Measurements from ENCODE around the gene KIF25. TPM values are rescaled to one million over a fixed set of nuclear protein-coding genes. Genes with fewer than 3 reads are reported as not detected.

KIF25 gene
- total RNA-seq, 1 experiment from 2014 or later: not detected

- CTCF ChIA-PET: no interaction called here
- H3K36me3 ChIP-seq (ENCODE audit: low read depth): no peaks in the 10 kb centered on the region
- H3K27me3 ChIP-seq (ENCODE audit: insufficient read depth, low read depth): peaks cover 27% of the 10 kb centered on the region
- TF ChIP-seq CTCF (conservative IDR thresholded peaks at IDR 0.05) (no peak), EZH2 (IDR thresholded peaks at IDR 0.05; ENCODE audit: low read depth) (no peak)
- no peaks in the 10 kb centered on the region for H4K20me1 ChIP-seq (ENCODE audit: insufficient read depth)
- no peaks in the 10 kb centered on the region for H3K9me3 ChIP-seq (ENCODE audit: insufficient read depth, low read depth)
- no TSS peak for BruUV-seq (replicated peaks)
- intact Hi-C loops (cut with micrococcal nuclease; ENCODE audit: unreplicated experiment): no loop called here
- no peaks in the 10 kb centered on the region for H3F3A ChIP-seq (ENCODE audit: insufficient read depth, low read depth)
- no peak for DNase-seq
- H2AFZ ChIP-seq: no peak overlapping the region
- POLR2A ChIA-PET (ENCODE audit: unreplicated experiment): no interaction called here
- H3K79me2 ChIP-seq (ENCODE audit: low read depth): no peaks in the 10 kb centered on the region
- no peak overlapping the region for H3K4me2 ChIP-seq
- H3K27ac ChIP-seq: no peak overlapping the region
- no peaks in the 10 kb centered on the region for H3K9me2 ChIP-seq (ENCODE audit: insufficient read depth)
- H3K4me3 ChIP-seq: no peak overlapping the region
- no peaks in the 10 kb centered on the region for H3K4me1 ChIP-seq (replicated peaks; ENCODE audit: insufficient read depth)
Observed at GRCh38 chr6:168046696-168047095, 49.2 kb downstream of the KIF25 start.

DNA sequence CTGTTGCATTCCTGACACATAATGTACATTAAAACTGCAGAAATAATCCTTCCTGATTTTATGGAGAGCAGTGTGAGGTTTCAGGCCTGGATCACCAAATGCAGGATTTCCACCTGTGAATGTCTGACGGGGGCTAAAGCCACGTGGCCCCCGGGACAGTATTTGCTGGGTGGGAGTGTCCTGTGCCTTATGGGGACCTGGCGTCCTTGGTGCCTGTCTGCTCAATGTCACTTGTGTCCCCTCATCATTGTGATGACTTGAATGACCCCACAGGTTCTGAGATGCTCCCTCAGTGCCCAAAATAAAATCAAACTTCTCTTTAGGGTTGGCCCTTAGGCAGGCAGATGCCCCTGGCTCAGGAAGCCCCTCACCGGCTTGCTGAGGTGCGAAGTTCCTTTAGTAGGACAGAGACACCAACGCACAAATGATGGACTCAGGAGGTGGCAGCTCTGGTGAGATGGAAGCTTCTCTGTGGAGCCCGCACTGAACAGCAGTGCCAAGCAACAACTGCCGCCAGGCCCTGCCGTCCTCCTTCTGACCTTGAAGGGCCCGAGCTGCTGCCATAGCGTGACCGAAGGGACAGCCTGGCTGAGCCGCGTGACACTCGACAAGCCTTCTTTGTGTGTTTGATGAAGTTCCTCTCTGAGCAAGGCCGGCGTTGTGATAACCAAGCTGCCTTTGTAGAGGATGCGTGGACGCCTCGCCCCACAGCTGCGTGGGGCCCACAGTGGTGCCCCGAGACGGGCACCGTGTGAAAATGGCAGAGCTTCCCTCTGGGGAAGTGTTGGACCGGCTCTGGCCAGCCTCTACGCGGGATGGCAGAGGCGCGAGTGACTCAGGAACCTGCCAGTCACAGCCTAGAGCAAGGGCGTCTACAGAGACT lies 50.6 kb downstream of the KIF25 start:
- ChIA-PET POLR2A (ENCODE audit: unreplicated experiment) (no interaction called here), CTCF (no interaction called here)
- Histone ChIP-seq H3K4me3 (no peak overlapping the region), H3K4me2 (no peak overlapping the region), H3K79me2 (ENCODE audit: low read depth) (no peaks in the 10 kb centered on the region), H3K9me2 (ENCODE audit: insufficient read depth) (no peaks in the 10 kb centered on the region), H3K36me3 (ENCODE audit: low read depth) (no peaks in the 10 kb centered on the region), H3K27me3 (ENCODE audit: insufficient read depth, low read depth) (peaks cover 19% of the 10 kb centered on the region), H3K4me1 (replicated peaks; ENCODE audit: insufficient read depth) (no peaks in the 10 kb centered on the region), H3F3A (ENCODE audit: insufficient read depth, low read depth) (no peaks in the 10 kb centered on the region), H3K9me3 (ENCODE audit: insufficient read depth, low read depth) (no peaks in the 10 kb centered on the region), H2AFZ (no peak overlapping the region), H4K20me1 (ENCODE audit: insufficient read depth) (no peaks in the 10 kb centered on the region), H3K27ac (no peak overlapping the region)
- no peak for DNase-seq
- BruUV-seq (replicated peaks): no TSS peak
- TF ChIP-seq CTCF (conservative IDR thresholded peaks at IDR 0.05): no peak
- no peak for TF ChIP-seq EZH2 (IDR thresholded peaks at IDR 0.05; ENCODE audit: low read depth)
- intact Hi-C loops (cut with micrococcal nuclease; ENCODE audit: unreplicated experiment): no loop called here

- no peaks in the 10 kb centered on the region for H4K20me1 ChIP-seq (ENCODE audit: insufficient read depth)
- H3K27ac ChIP-seq: no peak overlapping the region
- intact Hi-C loops (cut with micrococcal nuclease; ENCODE audit: unreplicated experiment): no loop called here
- no peaks in the 10 kb centered on the region for H3K9me3 ChIP-seq (ENCODE audit: insufficient read depth, low read depth)
- no peaks in the 10 kb centered on the region for H3K4me1 ChIP-seq (replicated peaks; ENCODE audit: insufficient read depth)
- no TSS peak for BruUV-seq (replicated peaks)
- H3K9me2 ChIP-seq (ENCODE audit: insufficient read depth): no peaks in the 10 kb centered on the region
- POLR2A ChIA-PET (ENCODE audit: unreplicated experiment): no interaction called here
- DNase-seq: no peak
- no peak overlapping the region for H3K4me2 ChIP-seq
- TF ChIP-seq EZH2 (IDR thresholded peaks at IDR 0.05; ENCODE audit: low read depth): no peak
- no peak for TF ChIP-seq CTCF (conservative IDR thresholded peaks at IDR 0.05)
- no peaks in the 10 kb centered on the region for H3K79me2 ChIP-seq (ENCODE audit: low read depth)
- H3K27me3 ChIP-seq (ENCODE audit: insufficient read depth, low read depth): peaks cover 20% of the 10 kb centered on the region
- H2AFZ ChIP-seq: no peak overlapping the region
- no peaks in the 10 kb centered on the region for H3K36me3 ChIP-seq (ENCODE audit: low read depth)
- H3F3A ChIP-seq (ENCODE audit: insufficient read depth, low read depth): no peaks in the 10 kb centered on the region
- H3K4me3 ChIP-seq: no peak overlapping the region
- CTCF ChIA-PET: no interaction called here
Observed at GRCh38 chr6:168048724-168049025, 51.2 kb downstream of the KIF25 start.
